ENCODE data around the gene ZNF462. TPM values are rescaled to one million over a fixed set of nuclear protein-coding genes. Genes with fewer than 3 reads are reported as not detected.

ZNF462 gene
- total RNA-seq, 1 experiment from 2014 or later, result 121 TPM

DNA sequence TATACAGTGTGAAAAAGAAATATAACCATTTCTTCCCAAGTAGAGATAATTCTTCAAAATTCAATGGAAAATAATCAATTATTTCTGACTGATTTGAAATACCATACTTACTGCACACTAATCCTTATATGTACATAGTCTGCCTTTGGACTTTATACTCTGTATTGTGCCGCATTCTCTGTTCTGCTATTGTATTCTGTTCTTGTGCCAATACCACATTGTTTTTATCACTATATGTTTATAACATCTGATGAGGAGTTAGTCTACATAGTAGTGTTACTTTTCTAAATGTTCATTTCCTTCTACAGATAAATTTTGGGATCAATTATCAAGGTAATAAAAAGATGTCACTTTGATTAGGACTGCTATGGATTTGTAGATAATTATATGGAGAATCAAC lies 16.7 kb upstream of the ZNF462 start (continued):
- TF ChIP-seq, protein P1, sequence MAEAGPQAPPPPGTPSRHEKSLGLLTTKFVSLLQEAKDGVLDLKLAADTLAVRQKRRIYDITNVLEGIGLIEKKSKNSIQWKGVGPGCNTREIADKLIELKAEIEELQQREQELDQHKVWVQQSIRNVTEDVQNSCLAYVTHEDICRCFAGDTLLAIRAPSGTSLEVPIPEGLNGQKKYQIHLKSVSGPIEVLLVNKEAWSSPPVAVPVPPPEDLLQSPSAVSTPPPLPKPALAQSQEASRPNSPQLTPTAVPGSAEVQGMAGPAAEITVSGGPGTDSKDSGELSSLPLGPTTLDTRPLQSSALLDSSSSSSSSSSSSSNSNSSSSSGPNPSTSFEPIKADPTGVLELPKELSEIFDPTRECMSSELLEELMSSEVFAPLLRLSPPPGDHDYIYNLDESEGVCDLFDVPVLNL (CRISPR knock-in tag; IDR thresholded peaks at IDR 0.05; ENCODE audit: borderline replicate concordance, low read depth), result no peak
- no peak for TF ChIP-seq ZNF281 (CRISPR knock-in tag; IDR thresholded peaks at IDR 0.05)
- TF ChIP-seq ZNF138 (CRISPR knock-in tag; conservative IDR thresholded peaks at IDR 0.05), result no peak
- no peak for TF ChIP-seq NFATC4 (CRISPR knock-in tag; IDR thresholded peaks at IDR 0.05)
- no peak for TF ChIP-seq IRF1 (CRISPR knock-in tag; IDR thresholded peaks at IDR 0.05)
- no peak for TF ChIP-seq OVOL2 (CRISPR knock-in tag; IDR thresholded peaks at IDR 0.05; ENCODE audit: borderline replicate concordance)
- no peak for TF ChIP-seq NR1H2 (CRISPR knock-in tag; IDR thresholded peaks at IDR 0.05)
- no peak for TF ChIP-seq MLX (CRISPR knock-in tag; IDR thresholded peaks at IDR 0.05)
- no peak for TF ChIP-seq E2F1 (CRISPR knock-in tag; IDR thresholded peaks at IDR 0.05)
- TF ChIP-seq MXD4 (CRISPR knock-in tag; IDR thresholded peaks at IDR 0.05; ENCODE audit: borderline replicate concordance), result no peak

DNA sequence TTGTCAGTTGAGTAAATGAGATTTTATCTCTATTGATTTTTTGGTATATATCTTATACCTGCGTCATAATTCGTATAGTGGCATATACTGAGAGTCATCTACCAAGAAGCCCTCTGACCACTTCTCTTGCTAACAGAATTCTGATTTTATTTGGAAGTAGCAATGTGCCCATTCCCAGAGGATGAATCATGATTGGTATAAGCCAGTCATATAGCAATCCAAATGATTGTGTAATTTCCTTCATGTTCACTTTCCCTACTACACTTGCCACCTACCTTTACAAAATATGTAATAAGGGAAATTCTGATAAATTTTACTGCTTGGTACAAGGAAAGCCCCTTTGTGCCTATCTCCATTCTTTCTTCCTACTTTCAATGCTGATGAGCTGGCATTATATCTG lies 16.1 kb upstream of the ZNF462 start:
- Mint-ChIP-seq H3K27ac (no peak overlapping the region), H3K9me3 (no peaks in the 10 kb centered on the region), H3K27me3 (ENCODE audit: low read depth) (no peaks in the 10 kb centered on the region), H3K36me3 (no peaks in the 10 kb centered on the region), H3K4me3 (no peak overlapping the region), H3K4me1 (no peaks in the 10 kb centered on the region)
- ChIA-PET CTCF (no interaction called here), POLR2A (no interaction called here)
- ATAC-seq, result no peak
- DNase-seq (ENCODE audit: low spot score), result no peak
- TF ChIP-seq ZNF671 (CRISPR knock-in tag; IDR thresholded peaks at IDR 0.05) (no peak), ZNF425 (CRISPR knock-in tag; conservative IDR thresholded peaks at IDR 0.05) (no peak), FOXP1 (CRISPR knock-in tag; IDR thresholded peaks at IDR 0.05; ENCODE audit: borderline replicate concordance) (no peak), NFE2L1 (CRISPR knock-in tag; IDR thresholded peaks at IDR 0.05) (no peak), ELF4 (CRISPR knock-in tag; IDR thresholded peaks at IDR 0.05; ENCODE audit: low read depth) (no peak), AR (CRISPR knock-in tag; IDR thresholded peaks at IDR 0.05) (no peak), IRF1 (CRISPR knock-in tag; IDR thresholded peaks at IDR 0.05) (no peak), CDX4 (CRISPR knock-in tag; IDR thresholded peaks at IDR 0.05; ENCODE audit: borderline replicate concordance) (no peak), MYBL2 (CRISPR knock-in tag; IDR thresholded peaks at IDR 0.05) (no peak)
- TF ChIP-seq, protein P2, sequence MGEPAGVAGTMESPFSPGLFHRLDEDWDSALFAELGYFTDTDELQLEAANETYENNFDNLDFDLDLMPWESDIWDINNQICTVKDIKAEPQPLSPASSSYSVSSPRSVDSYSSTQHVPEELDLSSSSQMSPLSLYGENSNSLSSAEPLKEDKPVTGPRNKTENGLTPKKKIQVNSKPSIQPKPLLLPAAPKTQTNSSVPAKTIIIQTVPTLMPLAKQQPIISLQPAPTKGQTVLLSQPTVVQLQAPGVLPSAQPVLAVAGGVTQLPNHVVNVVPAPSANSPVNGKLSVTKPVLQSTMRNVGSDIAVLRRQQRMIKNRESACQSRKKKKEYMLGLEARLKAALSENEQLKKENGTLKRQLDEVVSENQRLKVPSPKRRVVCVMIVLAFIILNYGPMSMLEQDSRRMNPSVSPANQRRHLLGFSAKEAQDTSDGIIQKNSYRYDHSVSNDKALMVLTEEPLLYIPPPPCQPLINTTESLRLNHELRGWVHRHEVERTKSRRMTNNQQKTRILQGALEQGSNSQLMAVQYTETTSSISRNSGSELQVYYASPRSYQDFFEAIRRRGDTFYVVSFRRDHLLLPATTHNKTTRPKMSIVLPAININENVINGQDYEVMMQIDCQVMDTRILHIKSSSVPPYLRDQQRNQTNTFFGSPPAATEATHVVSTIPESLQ (CRISPR knock-in tag; IDR thresholded peaks at IDR 0.05), result no peak
